ENCODE data around the gene CRMP1.

DNA sequence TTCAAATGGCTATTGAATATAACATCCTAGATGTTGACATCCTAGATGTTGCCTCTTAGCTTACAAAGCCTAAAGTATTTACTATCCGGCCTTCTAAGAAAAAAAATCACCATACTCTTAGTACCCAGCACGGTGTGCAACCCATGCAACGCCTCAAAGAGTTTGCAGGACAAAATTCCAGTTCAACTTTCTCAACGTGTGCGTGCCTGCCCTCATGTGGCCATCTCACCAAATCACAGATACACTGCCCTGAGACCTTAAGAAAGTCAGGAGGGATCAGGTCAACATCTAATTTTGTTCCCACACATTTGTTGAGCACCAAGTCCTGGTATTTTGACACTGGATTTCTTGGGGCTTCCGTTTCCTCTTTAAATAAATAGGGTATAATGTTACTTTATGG is 68.3 kb downstream of the CRMP1 start:
- TF ChIP-seq CTCF (IDR thresholded peaks at IDR 0.05) (no peak), POLR2A (IDR thresholded peaks at IDR 0.05) (no peak), EP300 (IDR thresholded peaks at IDR 0.05) (no peak), POLR2AphosphoS5 (IDR thresholded peaks at IDR 0.05) (no peak)

Measured in stomach (tissue), 4 donors.